Mesodermal cell (in vitro differentiated cells): ENCODE results near the gene PORCN.
"Not testable (repeated sequence)": the region's sequence is repeated elsewhere in the genome, so short reads cannot be mapped to it uniquely, and the experiment has no call there.

Experiments
- H3K27ac ChIP-seq: 2 replicates; pipeline ENCODE4 v1.7.0; 2013; ENCODE audit warnings: mild to moderate bottlenecking, low read depth, low read length, moderate library complexity; ENCODE audit not compliant: severe bottlenecking
- H3K36me3 ChIP-seq: 2 replicates; pipeline ENCODE4 v1.7.1; 2013; ENCODE audit warnings: mild to moderate bottlenecking, low read length, moderate library complexity; ENCODE audit not compliant: control insufficient read depth, insufficient read depth
- H3K4me1 ChIP-seq: one replicate; pipeline ENCODE4 v1.7.1; 2013; ENCODE audit warnings: mild to moderate bottlenecking, low read length; ENCODE audit not compliant: insufficient read depth, control insufficient read depth, poor library complexity, severe bottlenecking
- H3K4me3 ChIP-seq: 2 replicates; pipeline ENCODE4 v1.7.0; 2013; ENCODE audit warnings: low read length, control low read depth, mild to moderate bottlenecking; ENCODE audit not compliant: insufficient read depth, poor library complexity, severe bottlenecking; ENCODE audit errors: extremely low read depth
- H3K9me3 ChIP-seq: 2 replicates; pipeline ENCODE4 v1.7.1; 2013; ENCODE audit warnings: mild to moderate bottlenecking, low read length, moderate library complexity; ENCODE audit not compliant: control insufficient read depth
- WGBS, 2 experiments: methylation state at CpG; one replicate each; pipeline ENCODE4 v1.1.5; 2013; ENCODE audit warnings: missing lambda C conversion rate in 2 of 2; ENCODE audit not compliant: insufficient coverage in 2 of 2; 5-methylcytosine and 5-hydroxymethylcytosine counted together

PORCN gene

DNA sequence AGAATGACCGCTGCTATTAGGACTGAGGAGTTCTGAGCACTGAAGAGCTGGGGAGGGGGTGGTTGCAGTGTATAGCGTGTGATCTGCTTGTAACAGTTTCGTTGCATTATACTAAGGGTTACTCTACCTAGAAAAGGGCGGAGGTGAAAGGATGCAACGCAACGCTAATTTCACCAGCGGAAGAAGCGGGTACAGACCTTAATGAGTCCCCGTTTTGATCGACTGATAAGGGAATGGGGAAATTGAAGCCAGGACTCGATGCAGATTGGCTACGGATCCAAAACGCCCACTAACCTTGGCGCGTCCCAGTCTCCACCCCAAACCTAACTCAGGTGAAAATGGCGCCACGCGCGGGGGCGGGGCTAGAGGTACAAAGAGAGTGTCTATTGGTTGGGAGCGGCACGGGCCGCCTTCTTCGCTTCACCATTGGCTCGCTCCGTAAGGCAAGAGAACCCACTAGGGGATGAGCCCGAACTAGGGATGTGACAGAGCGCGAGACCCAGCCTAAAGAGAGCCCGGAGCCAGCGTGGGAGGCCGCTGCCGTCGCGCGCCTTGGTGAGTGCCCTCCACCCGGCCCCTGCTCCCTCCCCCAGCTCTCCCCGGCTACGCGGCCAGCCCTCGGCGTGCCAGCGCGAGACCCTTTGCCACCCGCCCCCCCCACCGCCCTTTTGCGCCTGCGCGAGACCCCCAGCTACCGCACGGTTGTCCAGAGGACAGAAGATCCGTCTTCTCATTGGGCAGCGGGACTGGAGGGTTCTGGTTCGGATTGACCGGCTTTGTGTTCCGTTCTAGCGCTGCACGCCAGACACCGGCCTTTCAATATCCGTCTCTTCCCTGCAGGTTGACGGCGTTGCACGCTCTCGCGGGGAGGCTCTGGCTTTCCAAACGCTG lies 12.8 kb downstream of the PORCN start, which contains the start of gene EBP:
TSS of gene EBP (plus strand) at position 456 of the 891 bp plus-strand sequence. CDS start 1,964 bp downstream, outside the sequence.
- Histone ChIP-seq H3K27ac (peak within 1 kb of the TSS; percentile 41), H3K4me3 (peak within 1 kb of the TSS; percentile 50), H3K4me1 (no peaks in the 10 kb centered on the region), H3K36me3 (peaks cover 26% of the 10 kb centered on the region), H3K9me3 (no peaks in the 10 kb centered on the region)
- WGBS, 2 experiments, result 2 to 9% methylated on average over 12 to 13 of the region's 66 CpGs

DNA sequence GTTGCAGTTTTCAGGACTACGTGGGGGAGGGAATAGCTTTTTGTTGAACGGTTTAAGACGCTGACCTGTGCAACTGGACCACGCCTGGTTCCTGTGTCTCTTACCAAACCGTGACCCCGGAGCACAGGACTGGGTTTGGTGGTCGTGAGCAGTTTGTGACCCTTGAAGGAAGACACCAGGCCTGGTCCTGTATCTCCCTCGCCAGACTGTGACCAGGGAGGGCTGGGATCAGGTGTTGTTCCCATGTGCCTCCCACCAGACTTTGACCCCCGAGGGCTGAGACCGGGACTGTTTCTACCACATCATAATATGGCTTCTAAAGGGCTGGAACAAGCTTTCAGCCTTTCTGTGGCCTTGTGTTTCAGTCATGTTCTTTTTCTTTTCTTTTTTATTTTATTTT lies 13.5 kb downstream of the PORCN start:
- Histone ChIP-seq H3K36me3 (peaks cover 30% of the 10 kb centered on the region), H3K9me3 (no peaks in the 10 kb centered on the region), H3K27ac (peak overlapping the region; percentile 41), H3K4me3 (peak overlapping the region; percentile 50), H3K4me1 (no peaks in the 10 kb centered on the region)
- 0 to 8% methylated on average over 1 to 4 of the region's 10 CpGs for WGBS, 2 experiments

DNA sequence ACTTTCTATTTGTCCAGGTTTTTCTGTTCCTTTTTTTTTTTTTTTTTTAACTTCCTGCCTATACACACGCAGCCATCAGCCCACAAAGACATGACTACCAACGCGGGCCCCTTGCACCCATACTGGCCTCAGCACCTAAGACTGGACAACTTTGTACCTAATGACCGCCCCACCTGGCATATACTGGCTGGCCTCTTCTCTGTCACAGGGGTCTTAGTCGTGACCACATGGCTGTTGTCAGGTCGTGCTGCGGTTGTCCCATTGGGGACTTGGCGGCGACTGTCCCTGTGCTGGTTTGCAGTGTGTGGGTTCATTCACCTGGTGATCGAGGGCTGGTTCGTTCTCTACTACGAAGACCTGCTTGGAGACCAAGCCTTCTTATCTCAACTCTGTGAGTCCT lies 14.9 kb downstream of the PORCN start:
- 89 to 90% methylated on average over 2 to 5 of the region's 12 CpGs for WGBS, 2 experiments
- H3K4me1 ChIP-seq, result no peaks in the 10 kb centered on the region
- no peak overlapping the region for H3K27ac ChIP-seq
- H3K9me3 ChIP-seq, result no peaks in the 10 kb centered on the region
- no peak overlapping the region for H3K4me3 ChIP-seq
- peaks cover 43% of the 10 kb centered on the region for H3K36me3 ChIP-seq

- not testable (repeated sequence) for H3K27ac ChIP-seq, H3K4me3 ChIP-seq, H3K9me3 ChIP-seq, H3K4me1 ChIP-seq
- peaks cover 47% of the 10 kb centered on the region for H3K36me3 ChIP-seq
- 86 to 100% methylated on average over 1 of the region's 8 CpGs for WGBS, 2 experiments
Observed at GRCh38 chrX:48525853-48526252, 17.1 kb downstream of the PORCN start.

DNA sequence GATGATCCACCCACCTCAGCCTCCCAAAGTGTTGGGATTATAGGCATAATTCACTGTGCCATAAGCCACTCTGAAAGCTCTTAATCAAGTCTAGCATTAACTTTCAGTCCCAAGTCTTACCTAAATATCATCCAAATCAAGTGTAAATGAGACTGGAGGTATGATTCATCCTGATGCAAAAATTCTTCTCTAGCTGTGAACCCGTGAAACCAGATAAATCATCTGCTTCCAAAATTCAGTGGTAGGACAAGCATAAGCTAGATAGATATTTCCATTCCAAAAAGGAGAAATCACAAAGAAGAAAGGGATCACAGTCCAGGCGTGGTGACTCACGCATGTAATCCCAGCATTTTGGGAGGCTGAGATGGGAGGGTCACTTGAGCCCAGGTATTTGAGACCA lies 21.9 kb downstream of the PORCN start:
- Histone ChIP-seq H3K36me3 (peaks cover 31% of the 10 kb centered on the region), H3K4me1 (no peaks in the 10 kb centered on the region), H3K4me3 (no peak overlapping the region), H3K9me3 (no peaks in the 10 kb centered on the region), H3K27ac (no peak overlapping the region)
- WGBS, 2 experiments, result 100% methylated on average over 2 of the region's 3 CpGs; no CpG with 5 or more reads in 1 of the 2 experiments

DNA sequence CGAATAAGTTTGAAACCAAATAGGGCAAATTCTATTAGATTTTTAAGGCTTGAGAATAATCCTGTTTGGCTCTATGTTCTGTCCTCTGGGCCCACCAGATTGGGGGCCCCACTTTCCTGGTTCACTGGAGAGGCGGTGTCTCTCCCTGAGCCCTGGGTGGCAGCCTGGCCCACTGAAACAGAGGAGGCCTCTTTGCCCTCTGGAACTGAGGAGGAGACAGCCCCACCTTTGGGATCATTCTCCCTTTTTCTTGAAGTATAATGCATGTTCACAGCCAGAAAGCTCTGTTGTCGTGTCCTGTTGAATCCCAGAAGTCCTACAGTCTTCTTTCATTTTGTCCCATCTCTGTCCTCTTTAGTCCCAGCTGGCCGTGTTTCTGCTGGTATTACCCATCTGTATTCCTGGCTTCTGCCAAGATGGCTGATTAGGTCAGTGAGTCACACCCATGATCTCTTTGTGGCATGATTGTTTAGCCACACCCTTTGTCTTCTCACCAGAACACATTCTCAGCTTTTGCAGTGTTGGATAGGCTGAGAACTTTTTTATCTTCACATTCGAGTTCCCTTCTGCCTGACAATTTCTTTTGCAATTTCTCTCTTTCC lies 22.7 kb downstream of the PORCN start:
- H3K4me3 ChIP-seq, result no peak overlapping the region
- 90 to 100% methylated on average over 2 of the region's 5 CpGs for WGBS, 2 experiments
- no peaks in the 10 kb centered on the region for H3K9me3 ChIP-seq
- H3K4me1 ChIP-seq, result no peaks in the 10 kb centered on the region
- H3K27ac ChIP-seq, result no peak overlapping the region
- peaks cover 25% of the 10 kb centered on the region for H3K36me3 ChIP-seq

GRCh38 chrX:48532161-48532560 lies 23.4 kb downstream of the PORCN start:
- Histone ChIP-seq H3K4me3 (no peak overlapping the region), H3K36me3 (peaks cover 19% of the 10 kb centered on the region), H3K9me3 (no peaks in the 10 kb centered on the region), H3K4me1 (no peaks in the 10 kb centered on the region), H3K27ac (no peak overlapping the region)
- WGBS, 2 experiments, result no CpG with 5 or more reads among the region's 1 CpG

- WGBS, 2 experiments, result 86% methylated on average over 1 of the region's 3 CpGs; no CpG with 5 or more reads in 1 of the 2 experiments
- peaks cover 9% of the 10 kb centered on the region for H3K36me3 ChIP-seq
- no peak overlapping the region for H3K4me3 ChIP-seq
- H3K27ac ChIP-seq, result no peak overlapping the region
- no peaks in the 10 kb centered on the region for H3K9me3 ChIP-seq
- H3K4me1 ChIP-seq, result no peaks in the 10 kb centered on the region
Observed at GRCh38 chrX:48533165-48533564, 24.4 kb downstream of the PORCN start.

- Histone ChIP-seq H3K4me3 (peak overlapping the region; percentile 52), H3K27ac (peak overlapping the region; percentile 66)
- 95 to 96% methylated on average over 15 of the region's 23 CpGs for WGBS, 2 experiments
Observed at GRCh38 chrX:48538641-48539344, 30.0 kb downstream of the PORCN start.

GRCh38 chrX:48539345-48540027 lies 30.7 kb downstream of the PORCN start, which contains the start of gene TBC1D25:
Gene TBC1D25 (plus strand): TSS chrX:48539714. CDS start chrX:48539798, 84 bp downstream.
- Histone ChIP-seq H3K4me1 (no peaks in the 10 kb centered on the region), H3K27ac (peak within 1 kb of the TSS; percentile 66)
- 1 to 2% methylated on average over 16 to 23 of the region's 59 CpGs for WGBS, 2 experiments

More at GRCh38 chrX:48538641-48539344, 30.0 kb downstream of the PORCN start:
- H3K4me1 ChIP-seq, result no peaks in the 10 kb centered on the region
- no peaks in the 10 kb centered on the region for H3K9me3 ChIP-seq
- peaks cover 17% of the 10 kb centered on the region for H3K36me3 ChIP-seq

More at GRCh38 chrX:48539345-48540027, 30.7 kb downstream of the PORCN start, which contains the start of gene TBC1D25:
- Histone ChIP-seq H3K9me3 (no peaks in the 10 kb centered on the region), H3K36me3 (peaks cover 18% of the 10 kb centered on the region), H3K4me3 (peak within 1 kb of the TSS; percentile 52)
